GM15510 (cell line): ENCODE data around the gene RBP2.

ENCODE experiments used
- POLR2A ChIP-seq: IDR thresholded peaks from 3 replicates; pipeline ENCODE4 v1.6.1; 2011; ENCODE audit warnings: borderline replicate concordance; ENCODE audit not compliant: insufficient read length; ENCODE audit errors: extremely low read depth

Gene RBP2

GRCh38 chr3:139493826-139494385, 17.6 kb upstream of the RBP2 start:
- no peak for TF ChIP-seq POLR2A

DNA sequence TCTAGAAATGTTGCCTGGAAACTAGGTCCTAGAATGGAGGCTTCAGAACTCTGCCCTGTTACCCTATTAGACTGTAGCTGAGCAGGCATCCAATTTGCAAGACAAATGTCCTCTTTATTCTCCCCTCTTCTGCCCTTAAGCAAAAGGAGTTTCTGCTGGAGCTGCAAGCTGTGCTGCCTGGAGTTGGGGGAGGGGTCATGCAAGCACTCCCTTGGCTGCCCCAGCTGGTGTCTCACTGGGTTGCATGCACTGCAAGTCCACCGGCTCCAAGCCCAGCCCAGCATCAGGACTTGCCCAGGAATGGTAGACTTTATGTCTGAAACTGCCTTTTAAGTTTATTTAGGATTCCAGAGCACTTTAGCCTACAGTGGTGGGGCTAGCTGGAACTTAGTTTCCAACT, 15.7 kb upstream of the RBP2 start:
- no peak for TF ChIP-seq POLR2A

- TF ChIP-seq POLR2A: no peak
Observed at GRCh38 chr3:139491027-139491700, 14.8 kb upstream of the RBP2 start.

- TF ChIP-seq POLR2A: no peak
Observed at GRCh38 chr3:139482206-139482605, 5.9 kb upstream of the RBP2 start.

DNA sequence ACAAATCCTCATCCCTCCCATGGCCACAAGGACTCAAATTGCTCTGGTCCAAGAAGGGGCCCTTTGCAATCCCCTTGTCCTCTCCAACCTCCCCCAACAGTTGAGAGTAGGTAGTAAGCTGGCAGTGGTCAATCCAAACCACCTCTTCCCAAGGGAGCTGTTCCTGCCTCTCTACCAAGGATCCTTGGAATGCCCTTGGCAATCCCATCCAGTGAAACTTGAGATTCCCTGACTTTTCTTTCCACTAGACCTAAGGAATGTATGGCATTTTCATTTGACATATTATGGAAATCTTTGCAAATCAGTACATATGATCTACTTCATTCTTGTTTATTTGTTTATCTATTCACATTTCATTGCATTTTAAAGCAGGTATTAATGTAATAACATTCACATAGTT, 4.8 kb upstream of the RBP2 start:
- TF ChIP-seq POLR2A: no peak

DNA sequence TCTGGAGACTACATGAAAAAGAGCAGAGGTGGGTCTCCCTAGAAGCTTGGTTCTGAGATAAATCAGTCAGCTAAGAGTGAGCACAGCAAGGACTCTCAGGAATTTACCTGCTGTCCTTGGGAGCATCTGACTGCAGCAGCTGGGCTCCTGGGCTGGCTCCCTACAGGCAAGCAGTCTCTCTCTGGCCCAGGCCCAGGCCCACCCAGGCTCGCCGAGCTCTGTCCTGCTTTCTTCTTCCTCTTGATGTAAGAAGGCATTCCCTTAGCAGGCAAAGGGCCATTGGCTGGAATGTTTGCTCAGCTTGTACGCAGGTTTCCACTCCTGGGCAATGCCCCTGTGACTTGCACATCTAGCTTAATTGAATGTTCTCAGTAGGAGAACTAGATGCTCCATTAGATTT, 4.3 kb upstream of the RBP2 start:
- TF ChIP-seq POLR2A: no peak

DNA sequence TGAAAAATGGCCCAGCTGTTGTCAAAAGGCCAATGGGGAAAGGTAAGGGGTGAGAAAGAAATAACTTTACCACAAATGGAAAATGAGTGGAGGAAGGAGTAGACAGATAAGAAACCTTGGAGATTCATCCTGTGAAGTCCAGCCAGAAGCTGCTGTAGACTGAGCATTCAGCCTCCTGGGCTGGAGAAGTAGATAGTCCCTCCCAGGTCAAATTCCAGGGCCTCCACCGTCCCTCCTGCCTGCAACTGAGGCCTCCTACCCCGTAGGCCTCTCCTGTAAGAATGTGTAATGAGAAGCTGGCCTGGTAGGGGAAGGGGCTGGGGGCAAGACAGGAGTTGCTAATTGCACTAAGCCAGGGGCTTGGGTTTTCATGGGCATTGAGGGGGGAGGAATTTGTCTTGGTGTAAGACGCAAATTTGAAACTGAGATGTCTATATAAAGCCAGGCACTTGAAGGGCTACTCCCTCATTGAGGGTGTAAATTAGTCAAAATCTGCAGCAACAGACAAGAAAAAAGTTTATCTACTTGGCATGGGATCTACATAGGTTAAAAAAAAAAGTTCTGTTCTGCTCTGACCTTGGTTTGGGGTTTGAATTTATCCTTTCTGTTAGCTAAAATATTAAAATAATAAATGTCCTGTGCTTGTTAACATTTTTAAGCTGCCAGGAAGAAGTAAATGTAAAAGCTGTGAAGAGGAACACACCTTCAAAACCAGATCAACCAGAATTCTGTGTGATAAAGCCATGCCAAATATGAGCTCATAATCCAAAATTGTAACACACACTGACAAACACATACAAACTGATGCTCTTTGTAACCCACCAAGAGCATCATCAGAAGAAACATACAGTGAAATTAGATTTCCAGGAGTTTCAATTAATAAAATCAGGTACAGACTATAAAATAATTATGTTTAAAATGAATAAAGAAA, 1.7 kb upstream of the RBP2 start:
- no peak for TF ChIP-seq POLR2A

GRCh38 chr3:139473155-139473771, 3.1 kb downstream of the RBP2 start:
- no peak for TF ChIP-seq POLR2A

DNA sequence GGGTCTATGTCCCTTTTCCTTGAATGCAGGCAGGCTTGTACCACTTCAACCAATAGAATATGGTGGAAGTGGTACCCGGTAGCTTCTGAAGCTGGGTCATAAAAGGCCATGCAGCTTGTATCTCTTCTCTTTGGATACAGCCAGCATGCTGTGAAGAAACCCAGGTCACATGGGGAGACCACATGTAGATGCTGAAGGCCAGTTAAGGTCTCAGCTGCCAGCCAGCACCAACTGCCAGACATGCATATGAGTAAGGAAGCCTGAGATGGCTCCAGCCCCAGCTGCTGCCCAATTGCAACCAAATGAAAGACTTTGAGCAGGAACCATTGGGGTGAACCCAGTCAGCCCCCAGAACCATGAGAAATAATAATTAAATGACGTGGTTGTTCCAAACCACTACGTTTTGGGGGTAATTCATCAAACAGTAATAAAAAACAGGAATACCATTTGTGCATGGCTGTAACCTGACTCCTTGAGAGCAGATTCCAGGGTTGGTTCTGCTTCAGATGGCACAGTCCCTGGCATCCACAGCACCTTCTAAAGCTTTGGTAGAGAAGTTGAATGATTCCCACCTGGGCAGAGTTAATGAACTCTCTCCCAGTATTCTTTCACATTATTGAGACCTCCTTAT, 3.8 kb downstream of the RBP2 start:
- TF ChIP-seq POLR2A: no peak

- TF ChIP-seq POLR2A: no peak
Observed at GRCh38 chr3:139470199-139470598, 6.1 kb downstream of the RBP2 start.

DNA sequence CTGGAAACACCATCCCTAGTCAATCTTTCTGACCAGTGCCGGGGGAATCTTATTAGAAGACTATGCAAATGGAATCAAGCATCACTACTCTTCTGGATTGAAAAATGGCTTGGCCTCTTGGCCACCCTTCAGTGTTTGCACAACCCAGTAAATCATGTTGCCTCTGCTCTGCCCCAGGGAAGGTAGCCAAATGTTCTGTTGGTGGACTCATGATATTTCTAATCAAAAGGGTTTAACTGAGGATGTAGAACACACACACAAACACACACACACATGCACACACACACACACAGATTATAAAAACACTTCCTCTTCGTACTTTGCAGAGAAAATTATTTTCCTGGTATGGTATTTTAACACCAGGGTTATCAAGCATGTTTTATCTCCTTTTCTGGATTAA, 7.9 kb downstream of the RBP2 start:
- TF ChIP-seq POLR2A: no peak

DNA sequence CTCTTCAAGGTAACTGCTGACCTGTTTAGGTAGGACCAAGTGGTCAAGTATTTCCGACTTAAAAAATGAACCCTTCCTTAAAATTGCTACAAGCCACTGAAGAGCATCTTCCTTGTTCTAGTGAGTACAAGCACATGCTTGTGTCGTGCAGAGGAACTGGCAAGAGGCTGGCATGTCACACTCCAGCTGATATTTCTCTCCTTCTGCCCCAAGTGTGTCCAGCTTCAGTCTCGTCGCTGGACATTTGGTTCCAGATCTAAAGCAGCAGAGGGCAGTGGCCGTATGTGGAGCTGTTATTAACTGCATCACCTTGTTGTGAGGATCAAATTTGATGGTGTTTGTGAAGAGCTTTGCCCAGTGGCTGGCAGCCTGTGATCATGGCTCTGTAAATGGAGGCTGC, 10.0 kb downstream of the RBP2 start:
- TF ChIP-seq POLR2A: no peak

- TF ChIP-seq POLR2A: no peak
Observed at GRCh38 chr3:139465636-139466035, 10.7 kb downstream of the RBP2 start.

DNA sequence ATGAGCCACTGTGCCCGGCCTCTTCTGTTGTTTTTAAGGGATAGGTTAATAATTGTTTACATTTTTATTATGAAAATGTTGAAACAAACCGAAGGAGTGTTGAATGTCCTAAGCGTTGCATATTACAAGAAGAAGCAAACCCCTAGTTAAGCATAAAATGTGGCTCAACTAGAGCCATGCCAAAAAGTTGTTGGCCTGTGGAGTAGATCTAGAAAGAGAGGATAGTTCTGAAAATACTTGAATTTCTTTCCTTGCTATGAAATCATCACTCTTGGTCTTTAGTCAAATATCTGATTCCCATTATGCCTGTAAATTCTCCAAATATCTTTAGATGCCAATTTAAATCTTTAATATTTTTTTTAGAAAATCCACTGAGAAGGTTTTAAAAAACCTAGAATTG, 12.8 kb downstream of the RBP2 start:
- TF ChIP-seq POLR2A: no peak

- TF ChIP-seq POLR2A: no peak
Observed at GRCh38 chr3:139460529-139460928, 15.8 kb downstream of the RBP2 start.
